ENCODE results near the gene ADAMTSL4.
"Not testable (repeated sequence)": the region's sequence is repeated elsewhere in the genome, so short reads cannot be mapped to it uniquely, and the experiment has no call there.

GRCh38 chr1:150598346-150598745 lies 49.1 kb downstream of the ADAMTSL4 start:
- TF ChIP-seq, protein P1, sequence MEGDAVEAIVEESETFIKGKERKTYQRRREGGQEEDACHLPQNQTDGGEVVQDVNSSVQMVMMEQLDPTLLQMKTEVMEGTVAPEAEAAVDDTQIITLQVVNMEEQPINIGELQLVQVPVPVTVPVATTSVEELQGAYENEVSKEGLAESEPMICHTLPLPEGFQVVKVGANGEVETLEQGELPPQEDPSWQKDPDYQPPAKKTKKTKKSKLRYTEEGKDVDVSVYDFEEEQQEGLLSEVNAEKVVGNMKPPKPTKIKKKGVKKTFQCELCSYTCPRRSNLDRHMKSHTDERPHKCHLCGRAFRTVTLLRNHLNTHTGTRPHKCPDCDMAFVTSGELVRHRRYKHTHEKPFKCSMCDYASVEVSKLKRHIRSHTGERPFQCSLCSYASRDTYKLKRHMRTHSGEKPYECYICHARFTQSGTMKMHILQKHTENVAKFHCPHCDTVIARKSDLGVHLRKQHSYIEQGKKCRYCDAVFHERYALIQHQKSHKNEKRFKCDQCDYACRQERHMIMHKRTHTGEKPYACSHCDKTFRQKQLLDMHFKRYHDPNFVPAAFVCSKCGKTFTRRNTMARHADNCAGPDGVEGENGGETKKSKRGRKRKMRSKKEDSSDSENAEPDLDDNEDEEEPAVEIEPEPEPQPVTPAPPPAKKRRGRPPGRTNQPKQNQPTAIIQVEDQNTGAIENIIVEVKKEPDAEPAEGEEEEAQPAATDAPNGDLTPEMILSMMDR (IDR thresholded peaks at IDR 0.05) = not testable (repeated sequence)
- not testable (repeated sequence) for TF ChIP-seq POLR2A (IDR thresholded peaks at IDR 0.05)
